ENCODE results near the gene C16orf74. TPM values are rescaled to one million over a fixed set of nuclear protein-coding genes. Genes with fewer than 3 reads are reported as not detected.

C16orf74 gene
- total and polyA plus RNA-seq, 2 experiments from 2014 or later = 5.3 to 7.8 TPM

DNA sequence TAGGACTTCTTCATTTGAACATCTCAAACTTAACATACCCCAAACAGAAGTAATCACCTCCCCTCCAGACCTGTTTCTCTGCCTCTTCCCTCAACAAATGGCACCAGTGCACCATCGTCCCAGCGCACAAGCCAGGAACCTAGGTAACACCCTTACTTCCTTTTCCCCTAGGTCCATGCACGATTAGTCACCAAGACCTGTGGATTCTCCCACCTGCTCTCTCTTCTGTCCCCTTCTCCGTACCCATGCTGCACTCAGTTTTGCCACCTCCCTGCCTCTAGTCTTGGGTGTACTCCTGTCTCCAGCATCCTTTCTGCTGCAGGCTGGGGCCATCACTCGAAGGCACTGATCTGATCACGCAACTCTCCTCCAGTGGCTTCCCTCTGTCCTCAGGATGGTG, 45.3 kb upstream of the C16orf74 start:
- no peaks in the 10 kb centered on the region for H3K9me2 ChIP-seq (replicated peaks; ENCODE audit: insufficient read depth)
- peaks cover 97% of the 10 kb centered on the region for H3K79me2 ChIP-seq
- H3K9me3 ChIP-seq (ENCODE audit: low read depth) = no peaks in the 10 kb centered on the region
- peaks cover 29% of the 10 kb centered on the region for H4K20me1 ChIP-seq (ENCODE audit: insufficient read depth, poor library complexity, severe bottlenecking)
- H3K4me3 ChIP-seq = no peak overlapping the region
- peaks cover 8% of the 10 kb centered on the region for H3K4me1 ChIP-seq (ENCODE audit: insufficient read depth)
- DNase-seq (ENCODE audit: low spot score) = no peak
- H3K27ac ChIP-seq = no peak overlapping the region
- H3K4me2 ChIP-seq = no peak overlapping the region
- no peaks in the 10 kb centered on the region for H3K36me3 ChIP-seq (replicated peaks; ENCODE audit: insufficient read depth, low read depth)
- no peaks in the 10 kb centered on the region for H3K27me3 ChIP-seq
- no peak for TF ChIP-seq EZH2phosphoT487 (IDR thresholded peaks at IDR 0.05; ENCODE audit: low read depth, severe bottlenecking, unreplicated experiment)
- no peak for TF ChIP-seq CTCF (IDR thresholded peaks at IDR 0.05; ENCODE audit: poor library complexity)
- TF ChIP-seq EZH2 (IDR thresholded peaks at IDR 0.05; ENCODE audit: borderline replicate concordance) = no peak
- WGBS (ENCODE audit: low lambda C conversion rate, missing lambda C conversion rate) = 96% methylated on average over 6 of the region's 6 CpGs
- no peak overlapping the region for H2AFZ ChIP-seq

DNA sequence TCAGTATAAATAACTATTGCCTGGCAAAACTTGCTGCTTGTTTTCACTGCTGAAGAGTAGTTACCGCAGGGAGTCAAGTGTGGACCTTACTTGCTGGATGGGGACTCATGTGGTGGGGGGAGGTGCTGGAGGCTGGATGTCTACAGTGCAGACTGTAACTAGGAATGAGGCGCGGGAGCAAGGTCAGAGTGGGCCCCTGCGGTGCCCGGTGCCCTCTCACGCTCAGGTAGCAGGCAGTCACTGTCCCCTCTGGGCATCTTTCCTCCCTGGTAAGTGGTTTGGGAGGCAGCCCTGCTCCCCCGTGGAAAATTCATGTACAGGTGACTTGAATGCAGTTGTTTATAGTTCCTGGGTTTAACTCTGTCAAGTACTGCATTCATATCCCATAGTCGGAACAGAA, 43.8 kb upstream of the C16orf74 start:
- peaks cover 97% of the 10 kb centered on the region for H3K79me2 ChIP-seq
- TF ChIP-seq CTCF (IDR thresholded peaks at IDR 0.05; ENCODE audit: poor library complexity) (no peak), EZH2phosphoT487 (IDR thresholded peaks at IDR 0.05; ENCODE audit: low read depth, severe bottlenecking, unreplicated experiment) (no peak), EZH2 (IDR thresholded peaks at IDR 0.05; ENCODE audit: borderline replicate concordance) (no peak)
- no peak overlapping the region for H3K4me2 ChIP-seq
- no peaks in the 10 kb centered on the region for H3K4me1 ChIP-seq (ENCODE audit: insufficient read depth)
- H4K20me1 ChIP-seq (ENCODE audit: insufficient read depth, poor library complexity, severe bottlenecking) = peaks cover 24% of the 10 kb centered on the region
- H3K36me3 ChIP-seq (replicated peaks; ENCODE audit: insufficient read depth, low read depth) = no peaks in the 10 kb centered on the region
- WGBS (ENCODE audit: low lambda C conversion rate, missing lambda C conversion rate) = 97% methylated on average over 8 of the region's 8 CpGs
- H3K9me3 ChIP-seq (ENCODE audit: low read depth) = no peaks in the 10 kb centered on the region
- no peak overlapping the region for H2AFZ ChIP-seq
- no peak overlapping the region for H3K27ac ChIP-seq
- no peaks in the 10 kb centered on the region for H3K9me2 ChIP-seq (replicated peaks; ENCODE audit: insufficient read depth)
- DNase-seq (ENCODE audit: low spot score) = no peak
- H3K4me3 ChIP-seq = no peak overlapping the region
- no peaks in the 10 kb centered on the region for H3K27me3 ChIP-seq

- Histone ChIP-seq H3K79me2 (peaks cover 100% of the 10 kb centered on the region), H3K27ac (no peak overlapping the region), H3K4me1 (ENCODE audit: insufficient read depth) (no peaks in the 10 kb centered on the region), H4K20me1 (ENCODE audit: insufficient read depth, poor library complexity, severe bottlenecking) (peaks cover 24% of the 10 kb centered on the region), H2AFZ (no peak overlapping the region), H3K4me3 (no peak overlapping the region), H3K9me2 (replicated peaks; ENCODE audit: insufficient read depth) (no peaks in the 10 kb centered on the region), H3K27me3 (no peaks in the 10 kb centered on the region), H3K4me2 (no peak overlapping the region), H3K9me3 (ENCODE audit: low read depth) (no peaks in the 10 kb centered on the region), H3K36me3 (replicated peaks; ENCODE audit: insufficient read depth, low read depth) (no peaks in the 10 kb centered on the region)
- no peak for DNase-seq (ENCODE audit: low spot score)
- no peak for TF ChIP-seq CTCF (IDR thresholded peaks at IDR 0.05; ENCODE audit: poor library complexity)
- no peak for TF ChIP-seq EZH2 (IDR thresholded peaks at IDR 0.05; ENCODE audit: borderline replicate concordance)
- WGBS (ENCODE audit: low lambda C conversion rate, missing lambda C conversion rate) = 96% methylated on average over 5 of the region's 5 CpGs
These were observed 42.9 kb upstream of the C16orf74 start for GRCh38 chr16:85793662-85794298.
